HCT116 (cell line): Measurements from ENCODE around the gene ATP1A2. TPM values are rescaled to one million over a fixed set of nuclear protein-coding genes. Genes with fewer than 3 reads are reported as not detected.

Experiments used
- ATAC-seq: fragments of 200-7000 bp; cut with Tn5 transposase; 2 replicates; pipeline ENCODE4 v1.9.1; 2020; ENCODE audit warnings: mild to moderate bottlenecking, moderate library complexity
- BruUV-seq: library from RNA; stranded (reverse); fragments of 400-500 nt; replicated peaks from 2 replicates; lab custom pipeline; 2021; lab: Mats Ljungman, UMichigan
- CTCF ChIA-PET: fragments of 300-600 bp; sonication (Branson Sonifier 250); formaldehyde crosslinking; loops from one replicate; lab custom pipeline; 2021; ENCODE audit warnings: antibody characterized with exemption; lab: Charles Lee
- POLR2A ChIA-PET: fragments of 300-600, 350-600 bp; sonication (Branson Sonifier 250); formaldehyde crosslinking; loops from one replicate; lab custom pipeline; 2021; ENCODE audit warnings: antibody characterized with exemption; lab: Charles Lee
- RAD21 ChIA-PET, 2 experiments: fragments of 300-600 bp; sonication (Branson Sonifier 250); formaldehyde crosslinking; loops; one replicate each; lab custom pipeline; 2023; ENCODE audit warnings: low total read pairs in 2 of 2; ENCODE audit not compliant: uncharacterized antibody in 2 of 2, unreplicated experiment in 2 of 2, low non-redundant PET in 1 of 2; lab: Charles Lee
- DNase-seq: peaks from one replicate; pipeline ENCODE4 v3.0.0-alpha.2; 2010; ENCODE audit warnings: low read depth, low spot score
- H2AFZ ChIP-seq: fragments of 200-600 bp; shearing (Covaris generic), sonication (generic); 2 replicates; pipeline ENCODE4 v1.6.1; 2017; ENCODE audit warnings: low read depth, mixed run types, mixed read lengths, antibody characterized with exemption, low read length; ENCODE audit not compliant: poor library complexity, severe bottlenecking
- H3K27ac ChIP-seq: 2 replicates; pipeline ENCODE4 v1.5.1; 2012; ENCODE audit warnings: low read depth, low read length
- H3K27me3 ChIP-seq: fragments of 200-600 bp; sonication (generic); 2 replicates; pipeline ENCODE4 v1.6.1; 2016; ENCODE audit warnings: mixed run types, low read length, mixed read lengths; ENCODE audit not compliant: insufficient read depth
- H3K36me3 ChIP-seq, 2 experiments: fragments of 200-500 bp in 1 of 2; fragments of 200-600 bp in 1 of 2; sonication (Bioruptor generic) in 1 of 2; sonication (generic) in 1 of 2; 2 replicates each; pipeline versions ENCODE4 v1.5.1 to v1.6.1; 2014 to 2016; ENCODE audit warnings: low read length in 2 of 2, inconsistent platforms in 1 of 2, mixed read lengths in 1 of 2, mixed run types in 1 of 2; ENCODE audit not compliant: insufficient read depth in 2 of 2, control insufficient read depth in 1 of 2
- H3K4me1 ChIP-seq, 2 experiments: fragments of 200-600 bp in 1 of 2; sonication (generic) in 1 of 2; 2 replicates each; pipeline versions ENCODE4 v1.5.1 to v1.6.1; 2012 to 2017; ENCODE audit warnings: low read length in 2 of 2, inconsistent platforms in 1 of 2, mild to moderate bottlenecking in 1 of 2, mixed read lengths in 1 of 2, mixed run types in 1 of 2, moderate library complexity in 1 of 2; ENCODE audit not compliant: insufficient read depth in 2 of 2, control insufficient read depth in 1 of 2
- H3K4me2 ChIP-seq: fragments of 200-600 bp; sonication (generic); 2 replicates; pipeline ENCODE4 v1.6.1; 2017; ENCODE audit warnings: mixed run types, low read length, mixed read lengths
- H3K4me3 ChIP-seq, 2 experiments: fragments of 200-600 bp in 1 of 2; sonication (generic) in 1 of 2; replicated peaks in 1 of 2; 2 replicates each; pipeline ENCODE4 v1.5.1; 2011 to 2016; ENCODE audit warnings: low read length in 2 of 2, control low read depth in 1 of 2, low read depth in 1 of 2, mild to moderate bottlenecking in 1 of 2, mixed read lengths in 1 of 2, mixed run types in 1 of 2
- H3K79me2 ChIP-seq: fragments of 200-600 bp; sonication (generic); 2 replicates; pipeline ENCODE4 v1.6.1; 2017; ENCODE audit warnings: mild to moderate bottlenecking, mixed run types, low read length, moderate library complexity, mixed read lengths; ENCODE audit not compliant: insufficient read depth
- H3K9ac ChIP-seq: fragments of 200-600 bp; sonication (generic); 2 replicates; pipeline ENCODE4 v1.6.1; 2016; ENCODE audit warnings: low read length, mixed read lengths
- H3K9me2 ChIP-seq: fragments of 200-600 bp; sonication (generic), shearing (Covaris generic); 2 replicates; pipeline ENCODE4 v1.6.1; 2017; ENCODE audit warnings: mixed run types, mild to moderate bottlenecking, moderate library complexity; ENCODE audit not compliant: insufficient read depth
- H3K9me3 ChIP-seq, 2 experiments: fragments of 200-500 bp in 1 of 2; fragments of 200-600 bp in 1 of 2; sonication (Bioruptor generic) in 1 of 2; sonication (generic) in 1 of 2; 2 replicates each; pipeline ENCODE4 v1.6.1; 2014 to 2017; ENCODE audit warnings: low read length in 2 of 2, mixed read lengths in 2 of 2, inconsistent platforms in 1 of 2, low read depth in 1 of 2, mild to moderate bottlenecking in 1 of 2, mixed run types in 1 of 2, moderate library complexity in 1 of 2; ENCODE audit not compliant: control insufficient read depth in 1 of 2, insufficient read depth in 1 of 2
- H4K20me1 ChIP-seq: fragments of 200-600 bp; sonication (generic), shearing (Covaris generic); 2 replicates; pipeline ENCODE4 v1.6.1; 2017; ENCODE audit warnings: mixed run types, mild to moderate bottlenecking, moderate library complexity; ENCODE audit not compliant: insufficient read depth
- CEBPB ChIP-seq: IDR thresholded peaks from 2 replicates; pipeline ENCODE4 v1.6.1; 2012; ENCODE audit warnings: low read depth
- CTCF ChIP-seq, 3 experiments: fragments of 200-600 bp in 1 of 3; sonication (generic) in 1 of 3; IDR thresholded peaks in 2 of 3; conservative IDR thresholded peaks in 1 of 3; 2 replicates each; pipeline ENCODE4 v1.5.1; 2012 to 2017; ENCODE audit warnings: low read depth in 2 of 3, low read length in 2 of 3, antibody characterized with exemption in 1 of 3, borderline replicate concordance in 1 of 3, control low read depth in 1 of 3, mild to moderate bottlenecking in 1 of 3, mixed read lengths in 1 of 3, mixed run types in 1 of 3, moderate library complexity in 1 of 3; ENCODE audit not compliant: insufficient read depth in 1 of 3
- EZH2 ChIP-seq: fragments of 200-600 bp; sonication (generic); IDR thresholded peaks from 2 replicates; pipeline ENCODE4 v1.6.1; 2017; ENCODE audit warnings: antibody characterized with exemption, mixed run types
- MAX ChIP-seq: IDR thresholded peaks from 2 replicates; pipeline ENCODE4 v1.6.1; 2012
- POLR2AphosphoS5 ChIP-seq: IDR thresholded peaks from 2 replicates; pipeline ENCODE4 v1.6.1; 2011; ENCODE audit warnings: mild to moderate bottlenecking, low read depth, low read length, moderate library complexity
- RAD21 ChIP-seq: IDR thresholded peaks from 2 replicates; pipeline ENCODE4 v1.6.1; 2012; ENCODE audit warnings: low read depth, mild to moderate bottlenecking
- SP1 ChIP-seq: IDR thresholded peaks from 2 replicates; pipeline ENCODE4 v1.6.1; 2012; ENCODE audit warnings: low read depth
- SRF ChIP-seq: IDR thresholded peaks from 2 replicates; pipeline ENCODE4 v1.6.1; 2012; ENCODE audit warnings: low read depth
- TCF7L2 ChIP-seq: IDR thresholded peaks from 2 replicates; pipeline ENCODE4 v1.7.0; 2011; ENCODE audit warnings: borderline replicate concordance, inconsistent platforms; ENCODE audit not compliant: insufficient read depth, insufficient read length; ENCODE audit errors: extremely low read depth
- ZBTB33 ChIP-seq: IDR thresholded peaks from 2 replicates; pipeline ENCODE4 v1.6.1; 2011; ENCODE audit warnings: mild to moderate bottlenecking, low read length, moderate library complexity; ENCODE audit not compliant: insufficient replicate concordance; ENCODE audit errors: extremely low read depth
- ZFX ChIP-seq: fragments of 450-650 bp; IDR thresholded peaks from 2 replicates; pipeline ENCODE4 v1.6.1; 2017
- intact Hi-C: fragments of 100-400 bp; cut with micrococcal nuclease; formaldehyde crosslinking; loops from 2 replicates; pipeline ENCODE4 v1.10.0; 2022
- total RNA-seq: library from RNA; stranded (reverse); gene quantifications from one replicate; pipeline ENCODE4 v1.2.1, GENCODE V29; 2021; ENCODE audit not compliant: unreplicated experiment
- TF ChIP-seq, protein P1 (sequence below): IDR thresholded peaks from 2 replicates; pipeline ENCODE4 v1.6.1; 2012

ATP1A2 gene
- total RNA-seq, 1 experiment from 2014 or later = not detected

- H3K27me3 ChIP-seq = no peaks in the 10 kb centered on the region
- H3K79me2 ChIP-seq = no peaks in the 10 kb centered on the region
- no peak overlapping the region for H3K9ac ChIP-seq
- RAD21 ChIA-PET = no interaction called here
- POLR2A ChIA-PET = no interaction called here
- no peaks in the 10 kb centered on the region for H3K9me3 ChIP-seq
- peaks cover 0 to 13% of the 10 kb centered on the region in 2 experiments; a peak in 1 of 4 replicates for H3K4me1 ChIP-seq
- H4K20me1 ChIP-seq = no peaks in the 10 kb centered on the region
- no peak overlapping the region for H3K4me2 ChIP-seq
- TF ChIP-seq SRF (no peak), ZFX (no peak), TCF7L2 (no peak), SP1 (no peak), EZH2 (no peak), POLR2AphosphoS5 (no peak), RAD21 (no peak), MAX (no peak), CTCF (IDR thresholded peaks at IDR 0.05 in 2 of 3, conservative IDR thresholded peaks at IDR 0.05 in 1 of 3; ENCODE audit: borderline replicate concordance in 1 of 3, insufficient read depth in 1 of 3, low read depth in 2 of 3, low read length in 2 of 3) (no peak), ZBTB33 (no peak), CEBPB (no peak)
- TF ChIP-seq, protein P1, sequence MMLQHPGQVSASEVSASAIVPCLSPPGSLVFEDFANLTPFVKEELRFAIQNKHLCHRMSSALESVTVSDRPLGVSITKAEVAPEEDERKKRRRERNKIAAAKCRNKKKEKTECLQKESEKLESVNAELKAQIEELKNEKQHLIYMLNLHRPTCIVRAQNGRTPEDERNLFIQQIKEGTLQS = no peak
- BruUV-seq = no TSS peak
- intact Hi-C loops = no loop called here
- no peak overlapping the region for H2AFZ ChIP-seq
- DNase-seq (no peak), ATAC-seq (no peak)
- no peak overlapping the region for H3K27ac ChIP-seq
- no peak overlapping the region for H3K4me3 ChIP-seq
- CTCF ChIA-PET = interaction anchor here (1.3 to 2.8 kb wide), 3 partner anchors 9 to 21 kb away, joined by 3 to 9 read pairs (median 5); no protein-coding TSS in a partner anchor
- no peaks in the 10 kb centered on the region for H3K9me2 ChIP-seq
- no peaks in the 10 kb centered on the region for H3K36me3 ChIP-seq
Measured at GRCh38 chr1:160066829-160067745, 48.5 kb upstream of the ATP1A2 start.
